Left lung (tissue), 10 donors: ENCODE measurements around the gene EPN2. TPM values are rescaled to one million over a fixed set of nuclear protein-coding genes. Genes with fewer than 3 reads are reported as not detected.
A peak's percentile ranks its signal among the peaks of the same experiment; 100 is the strongest.

Experiments
- ATAC-seq: fragments of 200-7000 bp; cut with Tn5 transposase; one replicate; pipeline ENCODE4 v1.9.1; 2020; ENCODE audit warnings: moderate library complexity
- DNase-seq, 4 donors: peaks; one replicate each; pipeline ENCODE4 v3.0.0-alpha.2; 2013 to 2020
- H3K27ac ChIP-seq, 2 donors: fragments of 200-600 bp; sonication (generic) in 1 of 2; one replicate each; pipeline versions ENCODE4 v1.5.0 to v1.8.0; 2020 to 2021
- H3K27me3 ChIP-seq, 2 donors: fragments of 200-600 bp; sonication (generic) in 1 of 2; one replicate each; pipeline versions ENCODE4 v1.5.0 to v1.8.0; 2020 to 2021
- H3K36me3 ChIP-seq, 2 donors: fragments of 200-600 bp; sonication (generic) in 1 of 2; one replicate each; pipeline versions ENCODE4 v1.5.0 to v1.8.0; 2020 to 2021
- H3K4me1 ChIP-seq, 2 donors: fragments of 200-600 bp; one replicate each; pipeline ENCODE4 v1.8.0; 2021
- H3K4me3 ChIP-seq, 2 donors: fragments of 200-600 bp; sonication (generic) in 1 of 2; one replicate each; pipeline versions ENCODE4 v1.5.0 to v1.8.0; 2020 to 2021; ENCODE audit warnings: mild to moderate bottlenecking in 1 of 2
- H3K9me3 ChIP-seq, 2 donors: fragments of 200-600 bp; sonication (generic) in 1 of 2; one replicate each; pipeline versions ENCODE4 v1.5.0 to v1.8.0; 2020 to 2021
- CTCF ChIP-seq, 2 donors: fragments of 200-600 bp; sonication (generic) in 1 of 2; IDR thresholded peaks; one replicate each; pipeline versions ENCODE4 v1.5.0 to v1.8.0; 2021; ENCODE audit warnings: antibody characterized with exemption in 2 of 2
- intact Hi-C, 2 donors: fragments of 100-400 bp; cut with DNase I; formaldehyde crosslinking; loops; one replicate each; pipeline versions ENCODE4 v1.11.2 to v1.14.2; 2022
- polyA plus RNA-seq, 6 donors: library from polyadenylated mRNA; unstranded; fragments of 120-200 nt; gene quantifications; one replicate each; pipeline ENCODE4 v1.2.1, GENCODE V29; 2013; ENCODE audit not compliant: insufficient read length in 6 of 6
- total RNA-seq, 2 donors: library from RNA; stranded (reverse); fragmentation: NEBNext Ultra II Directional; extraction: Animal tissue kit (Norgen Biotek cat#: 25700); gene quantifications; one replicate each; pipeline ENCODE4 v1.2.1, GENCODE V29; 2021
- donor health status: DM: no; HTN: yes; CAD: no.
- donor health status: DM: no; HTN: no; CAD: no.

The EPN2 gene
- total and polyA plus RNA-seq, 8 donors = 43.3 to 51.5 (median 48.3) TPM

- H3K4me3 ChIP-seq = no peak overlapping the region
- H3K27ac ChIP-seq = peak overlapping the region; percentile 39 to 61
- H3K36me3 ChIP-seq = no peaks in the 10 kb centered on the region
- H3K4me1 ChIP-seq = peaks cover 0 to 37% of the 10 kb centered on the region in 2 donors
- peak; percentile 57 for ATAC-seq
- DNase-seq = peak in 1 of 4 donors; percentile 43
- H3K27me3 ChIP-seq = peaks cover 0 to 5% of the 10 kb centered on the region in 2 donors
- TF ChIP-seq CTCF (IDR thresholded peaks at IDR 0.05) = no peak
- H3K9me3 ChIP-seq = no peaks in the 10 kb centered on the region
- intact Hi-C loops = loop anchor here (5.0 to 10.0 kb wide), 2 partner anchors 75 to 77 kb away; no protein-coding TSS in a partner anchor
Measured at GRCh38 chr17:19369846-19370492, 132.8 kb downstream of the EPN2 start.

- DNase-seq = peak in 1 of 4 donors; percentile 62
- H3K36me3 ChIP-seq = no peaks in the 10 kb centered on the region
- no peak for TF ChIP-seq CTCF (IDR thresholded peaks at IDR 0.05)
- peaks cover 0 to 37% of the 10 kb centered on the region in 2 donors for H3K4me1 ChIP-seq
- no peak overlapping the region for H3K4me3 ChIP-seq
- no peaks in the 10 kb centered on the region for H3K9me3 ChIP-seq
- H3K27me3 ChIP-seq = no peaks in the 10 kb centered on the region
- intact Hi-C loops = loop anchor here in 1 of 2 donors (10.0 kb wide), 1 partner anchor 74 kb away; no protein-coding TSS in a partner anchor
- peak overlapping the region; percentile 39 to 61 for H3K27ac ChIP-seq
- peak; percentile 73 for ATAC-seq
Measured at GRCh38 chr17:19370493-19370960, 133.4 kb downstream of the EPN2 start.

- Histone ChIP-seq H3K9me3 (no peaks in the 10 kb centered on the region), H3K27me3 (no peaks in the 10 kb centered on the region), H3K4me1 (peaks cover 0 to 37% of the 10 kb centered on the region in 2 donors), H3K4me3 (no peak overlapping the region), H3K27ac (peak overlapping the region in 1 of 2 donors; percentile 61), H3K36me3 (no peaks in the 10 kb centered on the region)
- no peak for TF ChIP-seq CTCF (IDR thresholded peaks at IDR 0.05)
- DNase-seq (peak in 1 of 4 donors; percentile 21), ATAC-seq (peak; percentile 16)
- intact Hi-C loops = loop anchor here in 1 of 2 donors (10.0 kb wide), 1 partner anchor 73 kb away; no protein-coding TSS in a partner anchor
Measured at GRCh38 chr17:19371259-19372010, 134.3 kb downstream of the EPN2 start.

- Histone ChIP-seq H3K4me3 (no peak overlapping the region), H3K27ac (no peak overlapping the region), H3K27me3 (no peaks in the 10 kb centered on the region), H3K36me3 (no peaks in the 10 kb centered on the region), H3K4me1 (peaks cover 0 to 42% of the 10 kb centered on the region in 2 donors), H3K9me3 (no peaks in the 10 kb centered on the region)
- no peak for DNase-seq
- no peak for ATAC-seq
- TF ChIP-seq CTCF (IDR thresholded peaks at IDR 0.05) = no peak
- intact Hi-C loops = loop anchor here in 1 of 2 donors (10.0 kb wide), 1 partner anchor 73 kb away; no protein-coding TSS in a partner anchor
Measured at GRCh38 chr17:19372011-19372370, 134.8 kb downstream of the EPN2 start.

GRCh38 chr17:19372439-19372838 lies 135.3 kb downstream of the EPN2 start:
- no peak for TF ChIP-seq CTCF (IDR thresholded peaks at IDR 0.05)
- H3K4me3 ChIP-seq = no peak overlapping the region
- DNase-seq (no peak), ATAC-seq (no peak)
- peaks cover 0 to 45% of the 10 kb centered on the region in 2 donors for H3K4me1 ChIP-seq
- intact Hi-C loops = loop anchor here in 1 of 2 donors (10.0 kb wide), 1 partner anchor 72 kb away; no protein-coding TSS in a partner anchor
- H3K36me3 ChIP-seq = no peaks in the 10 kb centered on the region
- no peaks in the 10 kb centered on the region for H3K27me3 ChIP-seq
- no peaks in the 10 kb centered on the region for H3K9me3 ChIP-seq
- H3K27ac ChIP-seq = no peak overlapping the region
